ENCODE results near the gene TMEM176A.

Gene TMEM176A

GRCh38 chr7:150849204-150849775 is 48.7 kb downstream of the TMEM176A start:
- DNase-seq (ENCODE audit: low read depth): no peak

GRCh38 chr7:150850273-150850672 is 49.7 kb downstream of the TMEM176A start:
- DNase-seq (ENCODE audit: low read depth): no peak

DNA sequence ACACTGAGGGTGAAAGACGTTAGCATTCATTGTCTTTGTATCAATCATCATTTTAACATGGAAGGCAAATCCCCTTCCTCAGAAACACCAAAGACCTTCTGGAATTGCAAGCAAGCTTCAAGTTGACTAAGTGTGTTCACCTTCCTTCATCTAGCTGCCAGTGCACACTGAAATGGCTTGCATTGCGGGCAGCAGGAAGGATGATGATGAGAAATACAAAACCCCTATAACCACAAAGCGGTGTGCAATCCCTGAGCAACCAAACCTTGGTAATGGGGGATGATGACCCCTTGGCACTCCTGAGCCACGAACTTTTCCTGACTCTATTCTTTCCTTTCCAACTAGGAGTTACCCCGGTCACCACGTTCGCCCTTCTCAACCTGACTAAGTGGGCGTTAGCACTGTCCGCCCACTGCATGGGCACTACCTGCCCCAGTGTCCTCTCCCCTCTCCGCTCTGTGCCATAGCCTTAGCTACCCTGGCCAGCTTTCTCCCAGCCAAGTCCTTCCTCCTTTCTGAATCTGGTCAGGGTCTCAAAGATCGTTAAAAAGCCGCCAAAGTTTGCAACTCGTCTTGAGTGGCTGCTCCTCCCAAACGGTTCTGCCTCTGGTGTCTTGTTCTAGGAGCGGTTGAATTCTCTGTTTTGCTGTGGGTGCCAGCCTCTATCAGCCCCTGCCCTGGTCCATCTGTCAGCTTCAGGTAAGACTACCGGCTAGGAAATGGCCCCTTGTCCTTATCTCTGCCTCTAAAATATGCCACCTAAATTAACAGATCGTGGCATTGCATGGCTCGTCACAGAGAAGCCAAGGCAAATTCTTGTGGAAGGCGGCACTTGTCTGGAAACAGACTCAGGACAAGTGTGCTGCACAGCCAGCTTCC is 51.2 kb downstream of the TMEM176A start:
- no peak for DNase-seq (ENCODE audit: low read depth)

- no peak for DNase-seq (ENCODE audit: low read depth)
These were observed 51.9 kb downstream of the TMEM176A start, which contains the start of gene AOC1 for GRCh38 chr7:150852371-150852905. Gene AOC1, plus strand, starts transcription at chr7:150852517. Its CDS starts 3,954 bp downstream, at chr7:150856471.

- DNase-seq (ENCODE audit: low read depth): no peak
These were observed 53.8 kb downstream of the TMEM176A start for GRCh38 chr7:150854066-150855000.
